Activated effector memory CD4-positive, alpha-beta T cell treated with anti-CD3 and anti-CD28 coated beads, Interleukin-2, amount 50 U/mL, for 16 hours (primary cell): ENCODE results near the gene KLK3.

Experiments
- DNase-seq: peaks from one replicate; pipeline ENCODE4 v3.0.0-alpha.2; 2020

The KLK3 gene

GRCh38 chr19:50908336-50908735, 53.6 kb downstream of the KLK3 start:
- no peak for DNase-seq

GRCh38 chr19:50909240-50910070, 54.7 kb downstream of the KLK3 start:
- DNase-seq = peak; percentile 64
